Mucosa of rectum (tissue), 2 donors: Measurements from ENCODE around the gene MEFV.
"Not testable (repeated sequence)": the region's sequence is repeated elsewhere in the genome, so short reads cannot be mapped to it uniquely, and the experiment has no call there.

ENCODE experiments used
- H3K27ac ChIP-seq, 2 donors: one replicate each; pipeline ENCODE4 v1.7.0; 2013; ENCODE audit warnings: inconsistent platforms in 2 of 2, low read depth in 2 of 2, low read length in 2 of 2
- H3K27me3 ChIP-seq, 2 donors: one replicate each; pipeline ENCODE4 v1.7.0; 2013; ENCODE audit warnings: low read length in 2 of 2; ENCODE audit not compliant: control insufficient read depth in 2 of 2, insufficient read depth in 2 of 2
- H3K36me3 ChIP-seq, 2 donors: one replicate each; pipeline ENCODE4 v1.7.0; 2013; ENCODE audit warnings: low read length in 2 of 2; ENCODE audit not compliant: control insufficient read depth in 2 of 2, insufficient read depth in 2 of 2
- H3K4me1 ChIP-seq, 2 donors: one replicate each; pipeline ENCODE4 v1.7.0; 2013; ENCODE audit warnings: low read length in 2 of 2, mild to moderate bottlenecking in 1 of 2; ENCODE audit not compliant: control insufficient read depth in 2 of 2, insufficient read depth in 2 of 2
- H3K4me3 ChIP-seq, 2 donors: one replicate each; pipeline ENCODE4 v1.7.0; 2013; ENCODE audit warnings: low read length in 2 of 2
- H3K9ac ChIP-seq, 2 donors: one replicate each; pipeline ENCODE4 v1.7.0; 2013; ENCODE audit warnings: low read length in 2 of 2, low read depth in 1 of 2, mild to moderate bottlenecking in 1 of 2
- H3K9me3 ChIP-seq, 2 donors: one replicate each; pipeline ENCODE4 v1.7.0; 2013; ENCODE audit warnings: low read length in 2 of 2; ENCODE audit not compliant: control insufficient read depth in 2 of 2
- donor health status: healthy.
- donor health status: Normal muscosa, but diverticular disease.

The MEFV gene

GRCh38 chr16:3283543-3284447 lies 27.4 kb upstream of the MEFV start:
- peak overlapping the region; percentile 87 to 98 for H3K9ac ChIP-seq
- peak overlapping the region; percentile 93 to 94 for H3K4me3 ChIP-seq

GRCh38 chr16:3282730-3283542 lies 26.5 kb upstream of the MEFV start, which contains the start of gene ZNF263:
Gene ZNF263, plus strand, starts transcription at chr16:3283491. Its CDS starts 328 bp downstream, at chr16:3283819.
- peak within 1 kb of the TSS; percentile 93 to 94 for H3K4me3 ChIP-seq
- peaks cover 19 to 23% of the 10 kb centered on the region in 2 donors for H3K36me3 ChIP-seq
- no peaks in the 10 kb centered on the region for H3K27me3 ChIP-seq
- peak within 1 kb of the TSS; percentile 91 to 98 for H3K9ac ChIP-seq
- peak within 1 kb of the TSS; percentile 100 for H3K27ac ChIP-seq
- H3K9me3 ChIP-seq, result peaks cover 4 to 10% of the 10 kb centered on the region in 2 donors
- H3K4me1 ChIP-seq, result peaks cover 9 to 15% of the 10 kb centered on the region in 2 donors

More at GRCh38 chr16:3283543-3284447, 27.4 kb upstream of the MEFV start:
- peaks cover 9 to 15% of the 10 kb centered on the region in 2 donors for H3K4me1 ChIP-seq
- peaks cover 25 to 31% of the 10 kb centered on the region in 2 donors for H3K36me3 ChIP-seq
- peaks cover 10 to 14% of the 10 kb centered on the region in 2 donors for H3K9me3 ChIP-seq
- no peaks in the 10 kb centered on the region for H3K27me3 ChIP-seq
- peak overlapping the region; percentile 100 for H3K27ac ChIP-seq

- Histone ChIP-seq H3K9ac (peak overlapping the region; percentile 91 to 98), H3K27ac (peak overlapping the region; percentile 100), H3K27me3 (no peaks in the 10 kb centered on the region), H3K4me1 (peaks cover 9 to 15% of the 10 kb centered on the region in 2 donors), H3K9me3 (peaks cover 4 to 10% of the 10 kb centered on the region in 2 donors), H3K4me3 (peak overlapping the region; percentile 93 to 94), H3K36me3 (peaks cover 18 to 19% of the 10 kb centered on the region in 2 donors)
These were observed 25.8 kb upstream of the MEFV start for GRCh38 chr16:3282103-3282729.

GRCh38 chr16:3281222-3281820 lies 24.9 kb upstream of the MEFV start:
- Histone ChIP-seq H3K27me3 (no peaks in the 10 kb centered on the region), H3K4me1 (peaks cover 9 to 15% of the 10 kb centered on the region in 2 donors), H3K36me3 (peaks cover 12% of the 10 kb centered on the region in 2 donors), H3K4me3 (no peak overlapping the region), H3K27ac (no peak overlapping the region), H3K9ac (no peak overlapping the region), H3K9me3 (peaks cover 2 to 3% of the 10 kb centered on the region in 2 donors)

DNA sequence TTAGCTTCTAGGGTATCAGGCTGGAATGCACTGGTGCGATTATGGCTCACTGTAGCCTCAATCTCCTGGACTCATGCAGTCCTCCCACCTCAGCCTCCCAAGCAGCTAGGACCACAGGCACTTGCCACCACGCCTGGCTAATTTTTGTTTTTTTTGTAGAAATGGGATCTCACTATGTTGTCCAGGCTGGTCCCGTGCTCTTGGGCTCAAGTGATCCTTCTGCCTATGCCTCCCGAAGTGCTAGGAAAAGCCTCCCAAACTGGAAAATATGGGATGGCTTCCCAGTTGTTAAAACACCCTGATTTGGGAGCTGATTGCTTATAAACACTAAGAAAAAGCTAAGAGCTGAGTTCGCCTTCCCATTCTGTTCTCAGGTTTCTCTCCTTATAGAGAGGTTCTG lies 20.2 kb upstream of the MEFV start:
- Histone ChIP-seq H3K27me3 (no peaks in the 10 kb centered on the region), H3K4me1 (no peaks in the 10 kb centered on the region), H3K9me3 (no peaks in the 10 kb centered on the region), H3K36me3 (no peaks in the 10 kb centered on the region), H3K4me3 (no peak overlapping the region), H3K9ac (no peak overlapping the region), H3K27ac (no peak overlapping the region)

- H3K4me3 ChIP-seq, result no peak overlapping the region
- H3K9me3 ChIP-seq, result no peaks in the 10 kb centered on the region
- H3K4me1 ChIP-seq, result no peaks in the 10 kb centered on the region
- H3K9ac ChIP-seq, result no peak overlapping the region
- no peak overlapping the region for H3K27ac ChIP-seq
- no peaks in the 10 kb centered on the region for H3K27me3 ChIP-seq
- H3K36me3 ChIP-seq, result no peaks in the 10 kb centered on the region
These were observed 18.5 kb upstream of the MEFV start for GRCh38 chr16:3274947-3275346.

- Histone ChIP-seq H3K36me3 (no peaks in the 10 kb centered on the region), H3K9me3 (no peaks in the 10 kb centered on the region), H3K27me3 (no peaks in the 10 kb centered on the region), H3K9ac (no peak overlapping the region), H3K27ac (no peak overlapping the region), H3K4me1 (no peaks in the 10 kb centered on the region), H3K4me3 (no peak overlapping the region)
These were observed 18.1 kb upstream of the MEFV start for GRCh38 chr16:3274490-3274889.

DNA sequence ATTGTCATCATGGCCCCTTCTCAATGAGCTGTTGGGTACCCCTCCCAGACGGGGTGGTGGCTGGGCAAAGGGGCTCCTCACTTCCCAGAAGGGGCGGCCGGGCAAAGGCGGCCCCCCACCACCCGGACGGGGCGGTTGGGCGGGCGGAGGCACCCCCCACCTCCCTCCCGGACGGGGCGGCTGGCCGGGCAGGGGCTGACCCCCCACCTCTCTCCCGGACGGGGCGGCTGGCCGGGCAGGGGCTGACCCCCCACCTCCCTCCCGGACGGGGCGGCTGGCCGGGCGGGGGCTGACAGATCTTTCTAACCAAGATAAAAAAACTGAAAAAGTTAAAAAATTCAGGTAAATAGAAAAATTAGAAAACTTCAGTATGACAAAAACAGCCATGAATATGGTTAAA lies 14.8 kb upstream of the MEFV start:
- not testable (repeated sequence) for H3K27ac ChIP-seq, H3K36me3 ChIP-seq, H3K27me3 ChIP-seq, H3K9ac ChIP-seq, H3K9me3 ChIP-seq, H3K4me3 ChIP-seq, H3K4me1 ChIP-seq

GRCh38 chr16:3270718-3271117 lies 14.3 kb upstream of the MEFV start:
- not testable (repeated sequence) for H3K4me3 ChIP-seq, H3K36me3 ChIP-seq, H3K9me3 ChIP-seq, H3K27ac ChIP-seq, H3K9ac ChIP-seq, H3K27me3 ChIP-seq, H3K4me1 ChIP-seq
